AG09309 (cell line): ENCODE measurements around the gene ROBO3.
A peak's percentile ranks its signal among the peaks of the same experiment; 100 is the strongest.

Experiments used
- DNase-seq: peaks from one replicate; pipeline ENCODE4 v3.0.0-alpha.2; 2010; ENCODE audit warnings: low read depth
- H3K4me3 ChIP-seq: 2 replicates; pipeline ENCODE4 v1.5.1; 2011; ENCODE audit warnings: mild to moderate bottlenecking, low read depth, low read length, moderate library complexity; ENCODE audit not compliant: control insufficient read depth
- CTCF ChIP-seq: IDR thresholded peaks from 2 replicates; pipeline ENCODE4 v1.5.1; 2011; ENCODE audit warnings: mild to moderate bottlenecking, low read depth, low read length, inconsistent platforms; ENCODE audit not compliant: insufficient read depth, control insufficient read depth; ENCODE audit errors: missing control alignments

The ROBO3 gene

GRCh38 chr11:124863826-124864165 is 1.4 kb upstream of the ROBO3 start:
- H3K4me3 ChIP-seq: no peak overlapping the region
- DNase-seq: no peak
- no peak for TF ChIP-seq CTCF

GRCh38 chr11:124864176-124864891 is 898 bp upstream of the ROBO3 start:
- DNase-seq: no peak
- no peak for TF ChIP-seq CTCF
- no peak overlapping the region for H3K4me3 ChIP-seq

GRCh38 chr11:124864892-124865180 is 396 bp upstream of the ROBO3 start:
- H3K4me3 ChIP-seq: no peak overlapping the region
- DNase-seq: no peak
- no peak for TF ChIP-seq CTCF

GRCh38 chr11:124865902-124866851 is 945 bp downstream of the ROBO3 start:
- peak overlapping the region; percentile 22 for H3K4me3 ChIP-seq
- no peak for DNase-seq
- TF ChIP-seq CTCF: peak; percentile 62

GRCh38 chr11:124867700-124868099 is 2.5 kb downstream of the ROBO3 start:
- TF ChIP-seq CTCF: peak; percentile 52
- DNase-seq: no peak
- no peak overlapping the region for H3K4me3 ChIP-seq

- DNase-seq: no peak
- TF ChIP-seq CTCF: no peak
- H3K4me3 ChIP-seq: no peak overlapping the region
These were observed 3.4 kb downstream of the ROBO3 start for GRCh38 chr11:124868331-124869274.
